Vagina (tissue), 2 donors: ENCODE data around the gene SPAG16. TPM values are rescaled to one million over a fixed set of nuclear protein-coding genes. Genes with fewer than 3 reads are reported as not detected.

Source experiments
- DNase-seq, 2 donors: peaks; one replicate each; pipeline ENCODE4 v3.0.0-alpha.2; 2017; ENCODE audit errors: extremely low spot score in 2 of 2
- H3K27ac ChIP-seq: fragments of 200-600 bp; sonication (generic); one replicate; pipeline ENCODE4 v1.5.1; 2019
- H3K27me3 ChIP-seq: fragments of 200-600 bp; sonication (generic); one replicate; pipeline ENCODE4 v1.5.1; 2019
- H3K36me3 ChIP-seq, 2 donors: fragments of 200-600 bp; sonication (generic); one replicate each; pipeline ENCODE4 v1.5.1; 2017 to 2019
- H3K4me1 ChIP-seq: fragments of 200-600 bp; sonication (generic); one replicate; pipeline ENCODE4 v1.5.1; 2019
- H3K4me3 ChIP-seq, 2 donors: fragments of 200-600 bp; sonication (generic); 1 replicate in 1 of 2; 2 replicates in 1 of 2; pipeline ENCODE4 v1.5.1; 2016 to 2019
- H3K9me3 ChIP-seq: fragments of 200-600 bp; sonication (generic); one replicate; pipeline ENCODE4 v1.5.1; 2019
- POLR2A ChIP-seq, 2 donors: fragments of 450-650 bp; IDR thresholded peaks; one replicate each; pipeline ENCODE4 v1.6.1; 2017; ENCODE audit warnings: antibody characterized with exemption in 2 of 2, mild to moderate bottlenecking in 2 of 2, moderate library complexity in 2 of 2
- POLR2AphosphoS5 ChIP-seq, 2 donors: sonication (generic); formaldehyde crosslinking; IDR thresholded peaks; one replicate each; pipeline ENCODE4 v1.9.0; 2017; ENCODE audit warnings: antibody characterized with exemption in 2 of 2, mild to moderate bottlenecking in 2 of 2, low read depth in 1 of 2; ENCODE audit not compliant: insufficient read depth in 1 of 2
- intact Hi-C: fragments of 100-400 bp; cut with DNase I; formaldehyde crosslinking; loops from one replicate; pipeline ENCODE4 v1.15.1; 2023
- total RNA-seq: library from RNA; depleted of rRNA; stranded (reverse); fragments of >200 nt; gene quantifications from one replicate; pipeline ENCODE4 v1.2.3, GENCODE V29; 2016
- TF ChIP-seq, protein P1 (sequence below), 3 experiments: fragments of 450-650 bp in 2 of 3; fragments of 200-600 bp in 1 of 3; sonication (generic) in 1 of 3; IDR thresholded peaks; one replicate each; pipeline ENCODE4 v1.5.1; 2017 to 2019; ENCODE audit warnings: antibody characterized with exemption in 3 of 3, mild to moderate bottlenecking in 2 of 3, moderate library complexity in 2 of 3

The SPAG16 gene
- total RNA-seq, 1 donor from 2014 or later, result 30.2 TPM

DNA sequence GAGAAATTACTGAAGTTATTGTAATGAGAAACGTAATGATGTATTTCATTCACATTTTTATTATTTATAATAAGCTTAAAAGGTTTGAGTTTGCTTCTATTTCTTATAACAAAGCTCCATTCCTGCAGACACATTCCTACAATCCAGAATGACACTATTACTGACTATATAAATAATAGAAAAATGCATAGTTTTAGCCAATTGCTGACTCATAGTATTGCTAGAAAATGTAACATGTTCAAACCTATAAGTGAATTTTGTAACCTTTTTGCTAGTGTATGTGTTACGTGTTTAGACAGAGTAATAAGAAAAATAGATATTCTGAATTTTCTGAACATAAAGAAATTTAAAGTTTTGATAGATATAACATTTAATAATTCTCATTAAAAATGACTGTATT lies 1117.3 kb downstream of the SPAG16 start:
- TF ChIP-seq, protein P1, sequence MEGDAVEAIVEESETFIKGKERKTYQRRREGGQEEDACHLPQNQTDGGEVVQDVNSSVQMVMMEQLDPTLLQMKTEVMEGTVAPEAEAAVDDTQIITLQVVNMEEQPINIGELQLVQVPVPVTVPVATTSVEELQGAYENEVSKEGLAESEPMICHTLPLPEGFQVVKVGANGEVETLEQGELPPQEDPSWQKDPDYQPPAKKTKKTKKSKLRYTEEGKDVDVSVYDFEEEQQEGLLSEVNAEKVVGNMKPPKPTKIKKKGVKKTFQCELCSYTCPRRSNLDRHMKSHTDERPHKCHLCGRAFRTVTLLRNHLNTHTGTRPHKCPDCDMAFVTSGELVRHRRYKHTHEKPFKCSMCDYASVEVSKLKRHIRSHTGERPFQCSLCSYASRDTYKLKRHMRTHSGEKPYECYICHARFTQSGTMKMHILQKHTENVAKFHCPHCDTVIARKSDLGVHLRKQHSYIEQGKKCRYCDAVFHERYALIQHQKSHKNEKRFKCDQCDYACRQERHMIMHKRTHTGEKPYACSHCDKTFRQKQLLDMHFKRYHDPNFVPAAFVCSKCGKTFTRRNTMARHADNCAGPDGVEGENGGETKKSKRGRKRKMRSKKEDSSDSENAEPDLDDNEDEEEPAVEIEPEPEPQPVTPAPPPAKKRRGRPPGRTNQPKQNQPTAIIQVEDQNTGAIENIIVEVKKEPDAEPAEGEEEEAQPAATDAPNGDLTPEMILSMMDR (IDR thresholded peaks at IDR 0.05), result no peak
- TF ChIP-seq POLR2AphosphoS5 (IDR thresholded peaks at IDR 0.05; ENCODE audit: insufficient read depth in 1 of 2, low read depth in 1 of 2) (no peak), POLR2A (IDR thresholded peaks at IDR 0.05) (no peak)
- no peaks in the 10 kb centered on the region for H3K36me3 ChIP-seq
- H3K27me3 ChIP-seq, result no peaks in the 10 kb centered on the region
- no peak overlapping the region for H3K27ac ChIP-seq
- no peak for DNase-seq
- no peak overlapping the region for H3K4me3 ChIP-seq
- H3K9me3 ChIP-seq, result no peaks in the 10 kb centered on the region
- intact Hi-C loops, result no loop called here
- H3K4me1 ChIP-seq, result no peaks in the 10 kb centered on the region

- no peaks in the 10 kb centered on the region for H3K36me3 ChIP-seq
- no peak overlapping the region for H3K4me3 ChIP-seq
- no peak for DNase-seq
- intact Hi-C loops, result no loop called here
- no peaks in the 10 kb centered on the region for H3K27me3 ChIP-seq
- no peak for TF ChIP-seq POLR2A (IDR thresholded peaks at IDR 0.05)
- TF ChIP-seq POLR2AphosphoS5 (IDR thresholded peaks at IDR 0.05; ENCODE audit: insufficient read depth in 1 of 2, low read depth in 1 of 2), result no peak
- TF ChIP-seq, protein P1 (IDR thresholded peaks at IDR 0.05), result no peak
- no peak overlapping the region for H3K27ac ChIP-seq
- no peaks in the 10 kb centered on the region for H3K4me1 ChIP-seq
- no peaks in the 10 kb centered on the region for H3K9me3 ChIP-seq
Observed at GRCh38 chr2:214410128-214410775, 1126.0 kb downstream of the SPAG16 start.

- no peaks in the 10 kb centered on the region for H3K36me3 ChIP-seq
- TF ChIP-seq POLR2A (IDR thresholded peaks at IDR 0.05) (no peak), POLR2AphosphoS5 (IDR thresholded peaks at IDR 0.05; ENCODE audit: insufficient read depth in 1 of 2, low read depth in 1 of 2) (no peak)
- TF ChIP-seq, protein P1 (IDR thresholded peaks at IDR 0.05), result no peak
- H3K4me3 ChIP-seq, result no peak within 1 kb of the TSS
- no peaks in the 10 kb centered on the region for H3K27me3 ChIP-seq
- no peak within 1 kb of the TSS for H3K27ac ChIP-seq
- H3K9me3 ChIP-seq, result no peaks in the 10 kb centered on the region
- intact Hi-C loops, result no loop called here
- no peak for DNase-seq
- H3K4me1 ChIP-seq, result no peaks in the 10 kb centered on the region
Observed at GRCh38 chr2:214410918-214411554, 1126.8 kb downstream of the SPAG16 start, which contains the start of gene VWC2L. Gene VWC2L (plus strand): TSS chr2:214411054. CDS start chr2:214414194, 3,140 bp downstream.

DNA sequence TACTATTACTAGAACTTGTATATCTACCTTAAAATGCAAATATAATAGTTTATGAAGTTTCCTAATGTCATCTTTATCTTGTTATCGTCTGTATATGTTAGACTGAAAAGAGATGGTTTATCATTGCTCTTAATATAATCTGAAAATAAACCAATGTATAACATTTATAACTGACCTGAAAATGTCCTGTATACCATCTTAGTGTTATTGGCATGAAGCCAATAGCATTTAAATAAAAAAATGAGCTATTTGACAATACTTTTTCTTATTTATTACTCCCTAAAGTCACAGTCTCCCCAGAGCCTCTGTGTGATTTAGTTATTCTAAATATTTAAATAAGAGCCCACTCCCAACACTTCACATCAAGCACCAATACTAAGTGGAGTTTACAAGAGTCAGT lies 1128.4 kb downstream of the SPAG16 start:
- Histone ChIP-seq H3K9me3 (no peaks in the 10 kb centered on the region), H3K27me3 (no peaks in the 10 kb centered on the region), H3K27ac (no peak overlapping the region), H3K4me3 (no peak overlapping the region), H3K36me3 (no peaks in the 10 kb centered on the region), H3K4me1 (no peaks in the 10 kb centered on the region)
- no peak for TF ChIP-seq POLR2A (IDR thresholded peaks at IDR 0.05)
- TF ChIP-seq, protein P1 (IDR thresholded peaks at IDR 0.05), result no peak
- TF ChIP-seq POLR2AphosphoS5 (IDR thresholded peaks at IDR 0.05; ENCODE audit: insufficient read depth in 1 of 2, low read depth in 1 of 2), result no peak
- no peak for DNase-seq
- intact Hi-C loops, result no loop called here

DNA sequence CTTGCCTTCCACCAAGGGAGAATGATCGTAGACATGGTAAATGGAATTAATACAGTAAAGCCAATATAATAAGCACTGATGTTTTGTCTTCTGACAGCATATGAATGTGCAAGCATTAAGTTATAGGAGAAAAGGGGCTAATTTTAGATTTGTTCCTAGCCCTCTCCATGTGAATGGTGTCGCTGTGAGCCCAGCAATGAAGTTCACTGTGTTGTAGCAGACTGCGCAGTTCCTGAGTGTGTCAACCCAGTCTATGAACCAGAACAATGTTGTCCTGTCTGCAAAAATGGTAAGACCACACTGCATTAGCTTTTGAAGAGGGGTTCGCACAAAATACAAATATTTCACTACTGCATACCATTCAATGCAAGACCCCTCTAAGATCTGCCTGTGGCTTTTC lies 1152.2 kb downstream of the SPAG16 start:
- no peaks in the 10 kb centered on the region for H3K9me3 ChIP-seq
- DNase-seq, result no peak
- no peak overlapping the region for H3K4me3 ChIP-seq
- H3K36me3 ChIP-seq, result no peaks in the 10 kb centered on the region
- intact Hi-C loops, result loop anchor here (10.0 kb wide), 1 partner anchor 252 kb away; no protein-coding TSS in a partner anchor
- no peaks in the 10 kb centered on the region for H3K4me1 ChIP-seq
- H3K27ac ChIP-seq, result no peak overlapping the region
- no peaks in the 10 kb centered on the region for H3K27me3 ChIP-seq
- TF ChIP-seq, protein P1 (IDR thresholded peaks at IDR 0.05), result no peak
- TF ChIP-seq POLR2A (IDR thresholded peaks at IDR 0.05) (no peak), POLR2AphosphoS5 (IDR thresholded peaks at IDR 0.05; ENCODE audit: insufficient read depth in 1 of 2, low read depth in 1 of 2) (no peak)
